MCF 10A (cell line): ENCODE measurements around the gene REST. TPM values are rescaled to one million over a fixed set of nuclear protein-coding genes. Genes with fewer than 3 reads are reported as not detected.
A peak's percentile ranks its signal among the peaks of the same experiment; 100 is the strongest.
"Not testable (repeated sequence)": the region's sequence is repeated elsewhere in the genome, so short reads cannot be mapped to it uniquely, and the experiment has no call there.

ENCODE experiments used
- BruUV-seq: library from RNA; stranded (reverse); fragments of 400-500 nt; replicated peaks from 2 replicates; lab custom pipeline; 2021; lab: Mats Ljungman, UMichigan
- CTCF ChIA-PET: fragments of 300-600 bp; sonication (Branson Sonifier 250); formaldehyde crosslinking; extraction: SDS; loops from one replicate; lab custom pipeline; 2021; ENCODE audit warnings: antibody characterized with exemption, inconsistent platforms; lab: Yijun Ruan, JAX
- POLR2A ChIA-PET: fragments of 300-600, 350-650 bp; sonication (Branson Sonifier 250); formaldehyde crosslinking; extraction: SDS; loops from one replicate; lab custom pipeline; 2020; ENCODE audit warnings: antibody characterized with exemption, inconsistent platforms; lab: Yijun Ruan, JAX
- DNase-seq: peaks from one replicate; pipeline ENCODE4 v3.0.0-alpha.2; 2018; ENCODE audit not compliant: unreplicated experiment
- H3K27ac Mint-ChIP-seq: one replicate; pipeline ENCODE4 v1.8.0; 2022; ENCODE audit warnings: mild to moderate bottlenecking, low read depth, mixed read lengths; ENCODE audit not compliant: unreplicated experiment
- H3K27me3 Mint-ChIP-seq: one replicate; pipeline ENCODE4 v1.8.0; 2022; ENCODE audit warnings: mixed read lengths; ENCODE audit not compliant: insufficient read depth, unreplicated experiment
- H3K36me3 Mint-ChIP-seq: one replicate; pipeline ENCODE4 v1.8.0; 2022; ENCODE audit warnings: mild to moderate bottlenecking, moderate library complexity, mixed read lengths; ENCODE audit not compliant: insufficient read depth, unreplicated experiment
- H3K4me1 Mint-ChIP-seq: one replicate; pipeline ENCODE4 v1.8.0; 2022; ENCODE audit warnings: mixed read lengths; ENCODE audit not compliant: insufficient read depth, unreplicated experiment
- H3K4me3 Mint-ChIP-seq: one replicate; pipeline ENCODE4 v1.8.0; 2022; ENCODE audit warnings: mild to moderate bottlenecking, moderate library complexity, mixed read lengths; ENCODE audit not compliant: unreplicated experiment
- H3K9me3 Mint-ChIP-seq: one replicate; pipeline ENCODE4 v1.8.0; 2022; ENCODE audit warnings: mixed read lengths; ENCODE audit not compliant: unreplicated experiment
- intact Hi-C: fragments of 100-400 bp; cut with micrococcal nuclease; formaldehyde crosslinking; loops from 2 replicates; pipeline ENCODE4 v1.14.1; 2022
- total RNA-seq: library from RNA; stranded (reverse); gene quantifications from 2 replicates; pipeline ENCODE4 v1.2.3, GENCODE V29; 2022
- TF ChIP-seq, protein P1 (sequence below): fragments of 200-600 bp; IDR thresholded peaks from one replicate; pipeline ENCODE4 v1.8.0; 2022; ENCODE audit warnings: antibody characterized with exemption, mild to moderate bottlenecking; ENCODE audit not compliant: unreplicated experiment

REST gene
- total RNA-seq, 1 experiment from 2014 or later: 50.5 TPM

DNA sequence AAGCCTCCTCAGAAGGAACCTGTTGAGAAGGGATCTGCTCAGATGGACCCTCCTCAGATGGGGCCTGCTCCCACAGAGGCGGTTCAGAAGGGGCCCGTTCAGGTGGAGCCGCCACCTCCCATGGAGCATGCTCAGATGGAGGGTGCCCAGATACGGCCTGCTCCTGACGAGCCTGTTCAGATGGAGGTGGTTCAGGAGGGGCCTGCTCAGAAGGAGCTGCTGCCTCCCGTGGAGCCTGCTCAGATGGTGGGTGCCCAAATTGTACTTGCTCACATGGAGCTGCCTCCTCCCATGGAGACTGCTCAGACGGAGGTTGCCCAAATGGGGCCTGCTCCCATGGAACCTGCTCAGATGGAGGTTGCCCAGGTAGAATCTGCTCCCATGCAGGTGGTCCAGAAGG, 22.9 kb downstream of the REST start:
- H3K9me3 Mint-ChIP-seq: no peaks in the 10 kb centered on the region
- peaks cover 6% of the 10 kb centered on the region for H3K4me1 Mint-ChIP-seq
- no peak overlapping the region for H3K4me3 Mint-ChIP-seq
- H3K27ac Mint-ChIP-seq: no peak overlapping the region
- POLR2A ChIA-PET: interaction anchor here (0.7 to 1.7 kb wide), 3 partner anchors 23 to 47 kb away, joined by 3 to 5 read pairs (median 3); partner anchors contain the start of genes NOA1 and REST
- H3K36me3 Mint-ChIP-seq: peaks cover 61% of the 10 kb centered on the region
- H3K27me3 Mint-ChIP-seq: no peaks in the 10 kb centered on the region
- BruUV-seq: no TSS peak
- CTCF ChIA-PET: interaction anchor here (0.6 kb wide), 1 partner anchor 12 kb away, joined by 4 read pairs; no protein-coding TSS in a partner anchor
- TF ChIP-seq, protein P1, sequence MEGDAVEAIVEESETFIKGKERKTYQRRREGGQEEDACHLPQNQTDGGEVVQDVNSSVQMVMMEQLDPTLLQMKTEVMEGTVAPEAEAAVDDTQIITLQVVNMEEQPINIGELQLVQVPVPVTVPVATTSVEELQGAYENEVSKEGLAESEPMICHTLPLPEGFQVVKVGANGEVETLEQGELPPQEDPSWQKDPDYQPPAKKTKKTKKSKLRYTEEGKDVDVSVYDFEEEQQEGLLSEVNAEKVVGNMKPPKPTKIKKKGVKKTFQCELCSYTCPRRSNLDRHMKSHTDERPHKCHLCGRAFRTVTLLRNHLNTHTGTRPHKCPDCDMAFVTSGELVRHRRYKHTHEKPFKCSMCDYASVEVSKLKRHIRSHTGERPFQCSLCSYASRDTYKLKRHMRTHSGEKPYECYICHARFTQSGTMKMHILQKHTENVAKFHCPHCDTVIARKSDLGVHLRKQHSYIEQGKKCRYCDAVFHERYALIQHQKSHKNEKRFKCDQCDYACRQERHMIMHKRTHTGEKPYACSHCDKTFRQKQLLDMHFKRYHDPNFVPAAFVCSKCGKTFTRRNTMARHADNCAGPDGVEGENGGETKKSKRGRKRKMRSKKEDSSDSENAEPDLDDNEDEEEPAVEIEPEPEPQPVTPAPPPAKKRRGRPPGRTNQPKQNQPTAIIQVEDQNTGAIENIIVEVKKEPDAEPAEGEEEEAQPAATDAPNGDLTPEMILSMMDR: no peak
- DNase-seq: no peak
- intact Hi-C loops: no loop called here

DNA sequence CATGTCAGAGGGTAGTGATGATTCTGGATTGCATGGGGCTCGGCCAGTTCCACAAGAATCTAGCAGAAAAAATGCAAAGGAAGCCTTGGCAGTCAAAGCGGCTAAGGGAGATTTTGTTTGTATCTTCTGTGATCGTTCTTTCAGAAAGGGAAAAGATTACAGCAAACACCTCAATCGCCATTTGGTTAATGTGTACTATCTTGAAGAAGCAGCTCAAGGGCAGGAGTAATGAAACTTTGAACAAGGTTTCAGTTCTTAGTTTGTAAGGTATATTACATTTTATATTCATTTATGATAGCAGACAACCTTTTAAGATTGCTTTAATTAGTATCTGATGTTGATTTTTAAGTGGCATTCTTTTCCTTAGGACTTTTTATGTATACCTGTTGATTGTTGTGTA, 24.2 kb downstream of the REST start:
- Mint-ChIP-seq H3K4me3 (no peak overlapping the region), H3K4me1 (peaks cover 6% of the 10 kb centered on the region), H3K27me3 (no peaks in the 10 kb centered on the region), H3K9me3 (no peaks in the 10 kb centered on the region), H3K36me3 (peaks cover 55% of the 10 kb centered on the region), H3K27ac (peak overlapping the region; percentile 32)
- BruUV-seq: no TSS peak
- no peak for DNase-seq
- intact Hi-C loops: no loop called here
- CTCF ChIA-PET: no interaction called here
- POLR2A ChIA-PET: interaction anchor here (0.7 to 3.7 kb wide), 6 partner anchors 9 to 686 kb away, joined by 3 to 29 read pairs (median 5); partner anchors contain the start of genes NOA1, POLR2B and REST
- TF ChIP-seq, protein P1: no peak

DNA sequence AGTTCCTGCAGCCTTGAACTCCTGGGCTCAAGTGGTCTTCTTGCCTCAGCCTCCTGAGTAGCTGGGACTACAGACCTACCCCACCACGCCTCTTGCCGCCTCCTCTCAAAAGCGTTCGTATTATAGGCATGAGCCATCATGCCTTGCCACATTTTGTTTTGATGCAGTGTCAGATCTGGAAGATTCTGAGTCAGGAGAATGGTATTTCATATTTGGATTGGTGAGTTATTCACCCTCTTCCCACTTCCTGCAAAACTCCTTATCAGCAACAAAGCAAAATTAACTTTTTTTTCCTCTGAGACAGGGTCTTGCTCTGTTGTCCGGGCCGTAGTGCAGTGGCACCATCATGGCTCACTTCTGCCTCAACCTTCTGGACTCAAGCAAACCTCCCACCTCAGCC, 29.6 kb downstream of the REST start:
- Mint-ChIP-seq H3K36me3 (peaks cover 44% of the 10 kb centered on the region), H3K9me3 (no peaks in the 10 kb centered on the region), H3K27ac (peak overlapping the region; percentile 63), H3K4me1 (peaks cover 13% of the 10 kb centered on the region), H3K4me3 (no peak overlapping the region), H3K27me3 (no peaks in the 10 kb centered on the region)
- POLR2A ChIA-PET: interaction anchor here (1.0 to 1.5 kb wide), 6 partner anchors 9 to 44 kb away, joined by 3 to 11 read pairs (median 4); partner anchors contain the start of gene NOA1
- DNase-seq: peak; percentile 73
- TF ChIP-seq, protein P1: no peak
- intact Hi-C loops: no loop called here
- no TSS peak for BruUV-seq
- CTCF ChIA-PET: no interaction called here

DNA sequence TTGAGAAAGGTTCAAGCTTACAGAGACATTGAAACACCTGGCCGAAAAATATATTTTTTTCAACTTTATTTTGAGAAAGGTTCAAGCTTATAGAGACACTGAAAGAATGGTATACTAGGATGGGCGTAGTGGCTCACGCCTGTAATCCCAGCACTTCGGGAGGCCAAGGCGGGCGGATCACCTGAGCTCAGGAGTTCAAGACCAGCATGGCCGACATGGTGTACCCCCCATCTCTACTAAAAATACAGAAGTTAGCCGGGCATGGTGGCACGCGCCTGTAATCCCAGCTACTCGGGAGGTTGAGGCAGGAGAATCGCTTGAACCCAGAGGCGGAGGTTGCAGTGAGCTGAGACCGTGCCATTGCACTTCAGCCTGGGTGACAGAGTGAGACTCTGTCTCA, 32.1 kb downstream of the REST start:
- DNase-seq, H3K4me3 Mint-ChIP-seq, H3K27me3 Mint-ChIP-seq, H3K4me1 Mint-ChIP-seq, POLR2A ChIA-PET, H3K9me3 Mint-ChIP-seq, BruUV-seq, CTCF ChIA-PET, intact Hi-C loops, H3K27ac Mint-ChIP-seq: not testable (repeated sequence)
- peaks cover 37% of the 10 kb centered on the region for H3K36me3 Mint-ChIP-seq
